GM12878 (cell line): Measurements from ENCODE around the gene ZNF334. TPM values are rescaled to one million over a fixed set of nuclear protein-coding genes. Genes with fewer than 3 reads are reported as not detected.

ENCODE experiments used
- ATAC-seq: fragments of 200-7000 bp; cut with Tn5 transposase; 3 replicates; pipeline ENCODE4 v1.9.1; 2020; ENCODE audit warnings: mild to moderate bottlenecking, moderate library complexity
- BruUV-seq: library from RNA; stranded (reverse); fragments of 400-500 nt; replicated peaks from 2 replicates; lab custom pipeline; 2021; lab: Mats Ljungman, UMichigan
- CTCF ChIA-PET: fragments of 300-600 bp; sonication (Branson Sonifier 250); formaldehyde crosslinking; extraction: SDS; loops from one replicate; lab custom pipeline; 2021; ENCODE audit warnings: inconsistent platforms; lab: Yijun Ruan, JAX
- POLR2A ChIA-PET: fragments of 350-600 bp; formaldehyde crosslinking; extraction: SDS; loops from one replicate; lab custom pipeline; 2021; ENCODE audit warnings: inconsistent platforms; lab: Charles Lee
- RAD21 ChIA-PET: fragments of 300-600 bp; sonication (Branson Sonifier 250); formaldehyde crosslinking; loops from one replicate; lab custom pipeline; 2023; ENCODE audit warnings: antibody characterized with exemption; ENCODE audit not compliant: unreplicated experiment; lab: Charles Lee
- SMC1A ChIA-PET: fragments of 300-600 bp; sonication (Branson Sonifier 250); formaldehyde crosslinking; loops from one replicate; lab custom pipeline; 2023; ENCODE audit not compliant: unreplicated experiment, uncharacterized antibody; lab: Charles Lee
- DNase-seq: peaks from one replicate; pipeline ENCODE4 v3.0.0-alpha.2; 2011; ENCODE audit warnings: low read depth, low spot score
- FAIRE-seq: peaks from 3 replicates; lab custom pipeline; 2011; peaks lifted over from hg19 to GRCh38; lab: Jason Lieb, UNC
- H2AFZ ChIP-seq: 2 replicates; pipeline ENCODE4 v1.6.0; 2011; ENCODE audit warnings: low read depth, low read length, control low read depth; ENCODE audit not compliant: control insufficient read depth
- H3K27ac ChIP-seq: 2 replicates; pipeline ENCODE4 v1.5.1; 2011; ENCODE audit warnings: control low read depth; ENCODE audit not compliant: control insufficient read depth, insufficient read depth
- H3K27me3 ChIP-seq, 2 experiments: replicated peaks in 1 of 2; 2 replicates each; pipeline versions ENCODE4 v1.6.0 to v1.6.1; 2011; ENCODE audit warnings: low read length in 1 of 2; ENCODE audit not compliant: control insufficient read depth in 2 of 2, insufficient read depth in 2 of 2
- H3K36me3 ChIP-seq, 2 experiments: 2 replicates each; pipeline ENCODE4 v1.5.1; 2011; ENCODE audit warnings: low read length in 1 of 2; ENCODE audit not compliant: control insufficient read depth in 2 of 2, insufficient read depth in 2 of 2
- H3K4me1 ChIP-seq: 2 replicates; pipeline ENCODE4 v1.6.1; 2011; ENCODE audit warnings: mild to moderate bottlenecking, low read length, moderate library complexity, mixed read lengths; ENCODE audit not compliant: control insufficient read depth, insufficient read depth
- H3K4me2 ChIP-seq: 2 replicates; pipeline ENCODE4 v1.6.0; 2011; ENCODE audit warnings: control low read depth; ENCODE audit not compliant: control insufficient read depth, insufficient read depth
- H3K4me3 ChIP-seq: fragments of 200-600 bp; sonication (generic); 2 replicates; pipeline ENCODE4 v1.5.1; 2016
- H3K79me2 ChIP-seq: 2 replicates; pipeline ENCODE4 v1.6.0; 2011; ENCODE audit warnings: low read length; ENCODE audit not compliant: control insufficient read depth, insufficient read depth
- H3K9ac ChIP-seq: 2 replicates; pipeline ENCODE4 v1.8.0; 2011; ENCODE audit warnings: low read length, control low read depth, mixed read lengths; ENCODE audit not compliant: control insufficient read depth, insufficient read depth
- H3K9me3 ChIP-seq: replicated peaks from 3 replicates; pipeline ENCODE4 v1.5.1; 2011; ENCODE audit warnings: mild to moderate bottlenecking, low read length; ENCODE audit not compliant: control insufficient read depth, insufficient read depth
- H4K20me1 ChIP-seq: 2 replicates; pipeline ENCODE4 v1.6.0; 2011; ENCODE audit not compliant: control insufficient read depth, insufficient read depth
- ATF3 ChIP-seq: IDR thresholded peaks from 2 replicates; pipeline ENCODE4 v1.6.1; 2011; ENCODE audit warnings: low read depth, mild to moderate bottlenecking, low read length, moderate library complexity, borderline replicate concordance; ENCODE audit errors: extremely low read depth
- CHD4 ChIP-seq: fragments of 200-600 bp; sonication (generic); IDR thresholded peaks from 2 replicates; pipeline ENCODE4 v1.6.1; 2016; ENCODE audit warnings: mild to moderate bottlenecking
- KLF5 ChIP-seq: fragments of 450-650 bp; IDR thresholded peaks from 2 replicates; pipeline ENCODE4 v1.6.1; 2014; ENCODE audit warnings: mild to moderate bottlenecking; ENCODE audit not compliant: partially characterized antibody
- MTA2 ChIP-seq: fragments of 450-650 bp; IDR thresholded peaks from 2 replicates; pipeline ENCODE4 v1.6.1; 2016; ENCODE audit warnings: low read depth, mild to moderate bottlenecking, moderate library complexity
- RELB ChIP-seq: fragments of 450-650 bp; IDR thresholded peaks from 2 replicates; pipeline ENCODE4 v1.6.1; 2017; ENCODE audit warnings: low read depth, mild to moderate bottlenecking, moderate library complexity
- RFX5 ChIP-seq: IDR thresholded peaks from 2 replicates; pipeline ENCODE4 v1.6.1; 2011; ENCODE audit warnings: low read depth, low read length, improper control_type of control experiment
- TCF3 ChIP-seq: IDR thresholded peaks from 2 replicates; pipeline ENCODE4 v1.6.1; 2012; ENCODE audit warnings: low read depth, mild to moderate bottlenecking, low read length, borderline replicate concordance; ENCODE audit not compliant: insufficient read depth
- ZNF24 ChIP-seq: fragments of 450-650 bp; IDR thresholded peaks from 2 replicates; pipeline ENCODE4 v1.6.1; 2017; ENCODE audit warnings: antibody characterized with exemption, mild to moderate bottlenecking
- WGBS: methylation state at CpG from one replicate; pipeline ENCODE4 v1.1.6; 2016; ENCODE audit warnings: low lambda C conversion rate; ENCODE audit not compliant: insufficient replicate concordance, insufficient coverage; ENCODE audit errors: missing lambda C conversion rate; 5-methylcytosine and 5-hydroxymethylcytosine counted together
- in situ Hi-C: fragments of 300-500 bp; cut with MboI; formaldehyde crosslinking; loops from 9 replicates; pipeline ENCODE4 v1.14.3; 2018; ENCODE audit warnings: mixed read lengths
- intact Hi-C: fragments of 100-400 bp; cut with micrococcal nuclease; formaldehyde crosslinking; loops from one replicate; pipeline ENCODE4 v1.14.2; 2022; ENCODE audit not compliant: unreplicated experiment
- polyA plus RNA-seq, 11 experiments: library from polyadenylated mRNA; depleted of rRNA in 4 of 11; unstranded in 6 of 11; stranded (reverse) in 5 of 11; fragments of >200 nt; fragmentation: Nextera tagmentation in 4 of 11; fragmentation: Illumina TruSeq in 1 of 11; extraction: Ambion mirVana in 4 of 11; extraction: Trizol in 1 of 11; gene quantifications; 1 replicate in 1 of 11; 2 replicates in 10 of 11; pipeline versions ENCODE4 v1.2.1 to v1.2.3, GENCODE V29; 2011 to 2016; ENCODE audit warnings: inconsistent platforms in 2 of 11, missing spikeins in 2 of 11, low read depth in 1 of 11
- total RNA-seq, 4 experiments: library from RNA; depleted of rRNA in 3 of 4; stranded (reverse); fragments of >200 nt in 3 of 4; fragmentation: Illumina TruSeq in 1 of 4; extraction: Trizol in 1 of 4; gene quantifications; 2 replicates each; pipeline versions ENCODE4 v1.2.1 to v1.2.3, GENCODE V29; 2013 to 2021

ZNF334 gene
- total and polyA plus RNA-seq, 10 of the 15 experiments (the other 5 are each of a cell fraction or from before 2014, with no cell fraction given) = 0.08 to 2.0 (median 1.2) TPM

DNA sequence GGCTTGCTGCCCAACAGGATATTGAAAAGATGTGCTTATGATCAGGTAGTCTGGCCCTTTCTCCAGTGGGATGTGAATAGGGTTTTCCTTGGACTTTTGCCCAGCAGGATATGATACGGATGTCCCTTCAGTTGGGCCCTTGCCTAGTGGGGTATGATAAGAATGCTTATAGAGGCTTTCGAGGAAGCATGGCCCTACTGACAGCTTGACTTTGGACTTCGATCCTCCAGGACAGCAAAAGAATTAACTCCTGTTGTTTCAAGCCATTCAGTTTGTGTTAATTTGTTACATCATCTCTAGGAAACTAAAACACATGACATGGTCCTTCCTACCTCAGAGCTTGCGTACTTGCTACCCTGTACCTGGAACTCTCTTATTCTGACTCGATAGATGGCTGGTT, 9.7 kb upstream of the ZNF334 start:
- ChIA-PET RAD21 (interaction anchor here (2.1 to 2.9 kb wide), 2 partner anchors 157 to 160 kb away, joined by 9 to 10 read pairs; no protein-coding TSS in a partner anchor), CTCF (interaction anchor here (0.6 to 9.0 kb wide), 3 partner anchors 38 to 161 kb away, joined by 3 to 114 read pairs (median 3); partner anchors contain the start of gene TP53RK), POLR2A (no interaction called here), SMC1A (interaction anchor here (0.9 to 8.3 kb wide), 6 partner anchors 17 to 158 kb away, joined by 3 to 43 read pairs (median 6); partner anchors contain the start of gene OCSTAMP)
- WGBS = 27% methylated on average over 5 of the region's 5 CpGs
- ATAC-seq = no peak
- H3K36me3 ChIP-seq = no peaks in the 10 kb centered on the region
- TF ChIP-seq RFX5 = no peak
- TF ChIP-seq ZNF24 = no peak
- TF ChIP-seq TCF3 = no peak
- no peak for TF ChIP-seq ATF3
- no peak for TF ChIP-seq RELB
- TF ChIP-seq CHD4 = no peak
- no peak for TF ChIP-seq MTA2
- TF ChIP-seq KLF5 = no peak
- FAIRE-seq = no peak
- intact Hi-C loops = no loop called here
- H3K9ac ChIP-seq = no peak overlapping the region
- no peaks in the 10 kb centered on the region; the same call in 1 of the 2 replicates for H4K20me1 ChIP-seq
- no peak overlapping the region for H3K4me3 ChIP-seq
- no peak overlapping the region for H3K4me2 ChIP-seq
- DNase-seq = no peak
- no TSS peak for BruUV-seq
- no peak overlapping the region for H2AFZ ChIP-seq
- in situ Hi-C loops = loop anchor here (5.0 kb wide), 1 partner anchor 159 kb away; no protein-coding TSS in a partner anchor
- no peaks in the 10 kb centered on the region; a peak in 2 of 4 replicates for H3K27me3 ChIP-seq
- no peaks in the 10 kb centered on the region for H3K9me3 ChIP-seq
- no peak overlapping the region for H3K27ac ChIP-seq
- H3K4me1 ChIP-seq = no peaks in the 10 kb centered on the region
- no peaks in the 10 kb centered on the region for H3K79me2 ChIP-seq
